Measurements from ENCODE around the gene ANKMY2.

GRCh38 chr7:16670021-16670420 lies 24.5 kb upstream of the ANKMY2 start:
- TF ChIP-seq, protein P1, sequence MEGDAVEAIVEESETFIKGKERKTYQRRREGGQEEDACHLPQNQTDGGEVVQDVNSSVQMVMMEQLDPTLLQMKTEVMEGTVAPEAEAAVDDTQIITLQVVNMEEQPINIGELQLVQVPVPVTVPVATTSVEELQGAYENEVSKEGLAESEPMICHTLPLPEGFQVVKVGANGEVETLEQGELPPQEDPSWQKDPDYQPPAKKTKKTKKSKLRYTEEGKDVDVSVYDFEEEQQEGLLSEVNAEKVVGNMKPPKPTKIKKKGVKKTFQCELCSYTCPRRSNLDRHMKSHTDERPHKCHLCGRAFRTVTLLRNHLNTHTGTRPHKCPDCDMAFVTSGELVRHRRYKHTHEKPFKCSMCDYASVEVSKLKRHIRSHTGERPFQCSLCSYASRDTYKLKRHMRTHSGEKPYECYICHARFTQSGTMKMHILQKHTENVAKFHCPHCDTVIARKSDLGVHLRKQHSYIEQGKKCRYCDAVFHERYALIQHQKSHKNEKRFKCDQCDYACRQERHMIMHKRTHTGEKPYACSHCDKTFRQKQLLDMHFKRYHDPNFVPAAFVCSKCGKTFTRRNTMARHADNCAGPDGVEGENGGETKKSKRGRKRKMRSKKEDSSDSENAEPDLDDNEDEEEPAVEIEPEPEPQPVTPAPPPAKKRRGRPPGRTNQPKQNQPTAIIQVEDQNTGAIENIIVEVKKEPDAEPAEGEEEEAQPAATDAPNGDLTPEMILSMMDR (IDR thresholded peaks at IDR 0.05): no peak
- TF ChIP-seq EZH2 (IDR thresholded peaks at IDR 0.05) (no peak), EZH2phosphoT487 (IDR thresholded peaks at IDR 0.05) (no peak)
